Stomach (tissue), 4 donors: ENCODE measurements around the gene UNC5A.

Source experiments
- CTCF ChIP-seq, 7 experiments: fragments of 450-650 bp in 4 of 7; fragments of 200-600 bp in 3 of 7; sonication (generic) in 3 of 7; IDR thresholded peaks; one replicate each; pipeline ENCODE4 v1.5.1; 2016 to 2019; ENCODE audit warnings: antibody characterized with exemption in 7 of 7, control low read depth in 2 of 7, mild to moderate bottlenecking in 1 of 7
- EP300 ChIP-seq: sonication (generic); formaldehyde crosslinking; IDR thresholded peaks from one replicate; pipeline ENCODE4 v1.6.1; 2017; ENCODE audit warnings: antibody characterized with exemption
- POLR2A ChIP-seq, 4 donors: fragments of 450-650 bp; IDR thresholded peaks; one replicate each; pipeline ENCODE4 v1.6.1; 2016; ENCODE audit warnings: antibody characterized with exemption in 4 of 4, control low read depth in 2 of 4, mild to moderate bottlenecking in 1 of 4, moderate library complexity in 1 of 4

- TF ChIP-seq EP300 (no peak), POLR2A (IDR thresholded peaks at IDR 0.05) (no peak), CTCF (IDR thresholded peaks at IDR 0.05) (no peak)
These were observed 27.4 kb downstream of the UNC5A start for GRCh38 chr5:176837707-176838115.
